HG03571 (cell line): ENCODE data around the gene BCL6.
A peak's percentile ranks its signal among the peaks of the same experiment; 100 is the strongest.

Source experiments
- ATAC-seq: cut with Tn5 transposase; IDR thresholded peaks from one replicate; pipeline ENCODE4 v1.9.1; 2021; ENCODE audit not compliant: unreplicated experiment

Gene BCL6

GRCh38 chr3:187739094-187739560 is 6.1 kb downstream of the BCL6 start:
- no peak for ATAC-seq

GRCh38 chr3:187738331-187739093 is 6.8 kb downstream of the BCL6 start:
- ATAC-seq = peak; percentile 60

GRCh38 chr3:187738071-187738330 is 7.3 kb downstream of the BCL6 start:
- no peak for ATAC-seq

- ATAC-seq = no peak
Observed at GRCh38 chr3:187737368-187738070, 7.7 kb downstream of the BCL6 start.

- no peak for ATAC-seq
Observed at GRCh38 chr3:187737006-187737367, 8.3 kb downstream of the BCL6 start.

GRCh38 chr3:187736418-187736871 is 8.8 kb downstream of the BCL6 start:
- ATAC-seq = no peak

- ATAC-seq = no peak
Observed at GRCh38 chr3:187735837-187736236, 9.4 kb downstream of the BCL6 start.

GRCh38 chr3:187735383-187735782 is 9.9 kb downstream of the BCL6 start:
- no peak for ATAC-seq

GRCh38 chr3:187734841-187735240 is 10.4 kb downstream of the BCL6 start:
- ATAC-seq = no peak

GRCh38 chr3:187733371-187733770 is 11.9 kb downstream of the BCL6 start:
- ATAC-seq = no peak

- ATAC-seq = no peak
Observed at GRCh38 chr3:187729598-187729997, 15.7 kb downstream of the BCL6 start.

- no peak for ATAC-seq
Observed at GRCh38 chr3:187728940-187729583, 16.2 kb downstream of the BCL6 start.

- no peak for ATAC-seq
Observed at GRCh38 chr3:187728248-187728647, 17.0 kb downstream of the BCL6 start.

GRCh38 chr3:187726564-187726963 is 18.7 kb downstream of the BCL6 start:
- no peak for ATAC-seq

GRCh38 chr3:187725653-187726370 is 19.5 kb downstream of the BCL6 start:
- no peak for ATAC-seq

GRCh38 chr3:187725224-187725623 is 20.0 kb downstream of the BCL6 start:
- ATAC-seq = no peak

GRCh38 chr3:187722206-187722612 is 23.1 kb downstream of the BCL6 start:
- no peak for ATAC-seq

GRCh38 chr3:187721055-187721454 is 24.2 kb downstream of the BCL6 start:
- no peak for ATAC-seq

- no peak for ATAC-seq
Observed at GRCh38 chr3:187720337-187720670, 25.0 kb downstream of the BCL6 start.

- ATAC-seq = no peak
Observed at GRCh38 chr3:187719628-187720336, 25.5 kb downstream of the BCL6 start.

GRCh38 chr3:187718802-187719201 is 26.5 kb downstream of the BCL6 start:
- no peak for ATAC-seq
